SK-N-SH (cell line): ENCODE data around the gene ADAR. TPM values are rescaled to one million over a fixed set of nuclear protein-coding genes. Genes with fewer than 3 reads are reported as not detected.

Experiments used
- CTCF ChIA-PET: fragments of 300-600, 350-600 bp; formaldehyde crosslinking; extraction: SDS; loops from one replicate; lab custom pipeline; 2021; lab: Yijun Ruan, JAX
- POLR2A ChIA-PET: fragments of 350-600 bp; sonication (Branson Sonifier 250); formaldehyde crosslinking; extraction: SDS; loops from one replicate; lab custom pipeline; 2020; ENCODE audit warnings: antibody characterized with exemption, inconsistent platforms; lab: Yijun Ruan, JAX
- DNase-seq: peaks from one replicate; pipeline ENCODE4 v3.0.0; 2012
- H2AFZ ChIP-seq: fragments of 200-600 bp; sonication (generic); 2 replicates; pipeline ENCODE4 v1.8.1; 2016; ENCODE audit warnings: antibody characterized with exemption, mild to moderate bottlenecking, low read depth
- H3F3A ChIP-seq: fragments of 200-600 bp; sonication (generic); replicated peaks from 2 replicates; pipeline ENCODE3; 2016; ENCODE audit warnings: antibody characterized with exemption, mild to moderate bottlenecking; ENCODE audit not compliant: insufficient read depth
- H3K27ac ChIP-seq, 2 experiments: fragments of 200-500 bp in 1 of 2; fragments of 200-600 bp in 1 of 2; sonication (Bioruptor generic) in 1 of 2; sonication (generic), shearing (Covaris generic) in 1 of 2; 2 replicates each; pipeline versions ENCODE4 v1.5.1 to v1.6.1; 2014 to 2016; ENCODE audit warnings: low read depth in 2 of 2, inconsistent platforms in 1 of 2, low read length in 1 of 2, mild to moderate bottlenecking in 1 of 2, mixed read lengths in 1 of 2
- H3K27me3 ChIP-seq: fragments of 200-600 bp; sonication (generic), shearing (Covaris generic); 2 replicates; pipeline ENCODE4 v1.6.1; 2016; ENCODE audit warnings: mixed run types; ENCODE audit not compliant: insufficient read depth
- H3K36me3 ChIP-seq, 2 experiments: fragments of 200-500 bp in 1 of 2; fragments of 200-600 bp in 1 of 2; sonication (Bioruptor generic) in 1 of 2; sonication (generic) in 1 of 2; replicated peaks in 1 of 2; 2 replicates each; pipeline versions ENCODE3 to v1.5.1; 2014 to 2016; ENCODE audit warnings: low read length in 1 of 2, mild to moderate bottlenecking in 1 of 2; ENCODE audit not compliant: insufficient read depth in 2 of 2, control insufficient read depth in 1 of 2
- H3K4me1 ChIP-seq, 2 experiments: fragments of 200-500 bp in 1 of 2; fragments of 200-600 bp in 1 of 2; sonication (Bioruptor generic) in 1 of 2; sonication (generic), shearing (Covaris generic) in 1 of 2; 2 replicates each; pipeline versions ENCODE4 v1.5.1 to v1.6.1; 2014 to 2016; ENCODE audit warnings: low read depth in 1 of 2, low read length in 1 of 2, mixed run types in 1 of 2; ENCODE audit not compliant: insufficient read depth in 2 of 2, control insufficient read depth in 1 of 2
- H3K4me2 ChIP-seq: fragments of 200-600 bp; sonication (generic), shearing (Covaris generic); 2 replicates; pipeline ENCODE4 v1.6.1; 2017; ENCODE audit warnings: mixed run types
- H3K4me3 ChIP-seq, 2 experiments: fragments of 200-500 bp in 1 of 2; fragments of 200-600 bp in 1 of 2; sonication (Bioruptor generic) in 1 of 2; sonication (generic), shearing (Covaris generic) in 1 of 2; 2 replicates each; pipeline versions ENCODE4 v1.5.1 to v1.8.1; 2014 to 2016; ENCODE audit warnings: low read depth in 2 of 2, inconsistent platforms in 1 of 2, low read length in 1 of 2, mild to moderate bottlenecking in 1 of 2, mixed read lengths in 1 of 2, moderate library complexity in 1 of 2
- H3K79me2 ChIP-seq: fragments of 200-600 bp; sonication (generic); 2 replicates; pipeline ENCODE4 v1.8.1; 2017; ENCODE audit warnings: mild to moderate bottlenecking; ENCODE audit not compliant: insufficient read depth
- H3K9ac ChIP-seq: fragments of 200-600 bp; sonication (generic); 2 replicates; pipeline ENCODE4 v1.6.1; 2017; ENCODE audit warnings: mixed run types
- H3K9me2 ChIP-seq: fragments of 200-600 bp; sonication (generic); 2 replicates; pipeline ENCODE4 v1.6.1; 2017; ENCODE audit warnings: mixed run types
- H3K9me3 ChIP-seq: fragments of 200-600 bp; sonication (generic); 2 replicates; pipeline ENCODE4 v1.6.1; 2017; ENCODE audit warnings: mixed run types, mild to moderate bottlenecking, moderate library complexity
- H4K20me1 ChIP-seq: fragments of 200-600 bp; sonication (generic); 2 replicates; pipeline ENCODE4 v1.6.1; 2017; ENCODE audit warnings: mild to moderate bottlenecking, mixed run types; ENCODE audit not compliant: insufficient read depth
- CHD2 ChIP-seq: fragments of 150-350 bp; IDR thresholded peaks from 2 replicates; pipeline ENCODE4 v1.6.1; 2018; ENCODE audit warnings: low read length; ENCODE audit not compliant: partially characterized antibody
- CTCF ChIP-seq: fragments of 200-600 bp; sonication (generic); IDR thresholded peaks from 2 replicates; pipeline ENCODE4 v1.6.1; 2017; ENCODE audit warnings: antibody characterized with exemption, mild to moderate bottlenecking, moderate library complexity
- ELF1 ChIP-seq: IDR thresholded peaks from 2 replicates; pipeline ENCODE4 v1.4.0; 2012
- EZH2phosphoT487 ChIP-seq: fragments of 200-600 bp; sonication (generic); IDR thresholded peaks from 2 replicates; pipeline ENCODE4 v1.6.1; 2017; ENCODE audit warnings: low read depth, mixed run types, mild to moderate bottlenecking, antibody characterized with exemption, moderate library complexity, borderline replicate concordance
- FOSL2 ChIP-seq: IDR thresholded peaks from 2 replicates; pipeline ENCODE4 v1.4.0; 2012; ENCODE audit warnings: low read depth, mild to moderate bottlenecking, moderate library complexity, borderline replicate concordance
- FOXJ3 ChIP-seq: sonication (generic); formaldehyde crosslinking; IDR thresholded peaks from 2 replicates; pipeline ENCODE4 v1.5.1; 2020; ENCODE audit warnings: mild to moderate bottlenecking, missing genetic modification reagents
- FOXM1 ChIP-seq: IDR thresholded peaks from 2 replicates; pipeline ENCODE4 v1.4.0; 2012; ENCODE audit warnings: low read depth, mild to moderate bottlenecking
- GABPA ChIP-seq: IDR thresholded peaks from 2 replicates; pipeline ENCODE4 v1.4.0; 2012; ENCODE audit warnings: low read depth, mild to moderate bottlenecking
- JUND ChIP-seq: IDR thresholded peaks from 2 replicates; pipeline ENCODE4 v1.4.0; 2012
- MAX ChIP-seq: IDR thresholded peaks from 2 replicates; pipeline ENCODE4 v1.4.0; 2012; ENCODE audit warnings: low read depth
- MEF2A ChIP-seq: IDR thresholded peaks from 2 replicates; pipeline ENCODE4 v1.4.0; 2012; ENCODE audit warnings: low read depth, borderline replicate concordance
- MXI1 ChIP-seq: IDR thresholded peaks from 2 replicates; pipeline ENCODE4 v1.6.1; 2012; ENCODE audit warnings: mild to moderate bottlenecking, low read depth, low read length, improper control_type of control experiment
- NRF1 ChIP-seq: IDR thresholded peaks from 2 replicates; pipeline ENCODE4 v1.6.1; 2012; ENCODE audit warnings: low read depth, mild to moderate bottlenecking, low read length
- RAD21 ChIP-seq: IDR thresholded peaks from 2 replicates; pipeline ENCODE4 v1.6.1; 2012; ENCODE audit warnings: mild to moderate bottlenecking, low read length
- REST ChIP-seq: IDR thresholded peaks from 2 replicates; pipeline ENCODE4 v1.6.1; 2012; ENCODE audit warnings: mild to moderate bottlenecking, low read depth, low read length, moderate library complexity
- RFX5 ChIP-seq: IDR thresholded peaks from 2 replicates; pipeline ENCODE4 v1.6.1; 2012; ENCODE audit warnings: mild to moderate bottlenecking, improper control_type of control experiment, low read length
- RXRA ChIP-seq: IDR thresholded peaks from 2 replicates; pipeline ENCODE4 v1.4.0; 2012; ENCODE audit warnings: low read depth, mild to moderate bottlenecking, borderline replicate concordance
- SIN3A ChIP-seq: IDR thresholded peaks from 2 replicates; pipeline ENCODE4 v1.6.1; 2012; ENCODE audit warnings: low read depth, mild to moderate bottlenecking, low read length, moderate library complexity, borderline replicate concordance
- SMC3 ChIP-seq: IDR thresholded peaks from 2 replicates; pipeline ENCODE4 v1.6.1; 2012; ENCODE audit warnings: low read depth, low read length, improper control_type of control experiment
- TEAD4 ChIP-seq: IDR thresholded peaks from 2 replicates; pipeline ENCODE4 v1.4.0; 2012; ENCODE audit warnings: mild to moderate bottlenecking, borderline replicate concordance; ENCODE audit not compliant: insufficient read depth
- YY1 ChIP-seq: IDR thresholded peaks from 2 replicates; pipeline ENCODE4 v1.4.0; 2012; ENCODE audit warnings: low read depth, mild to moderate bottlenecking
- WGBS: methylation state at CpG from one replicate; pipeline ENCODE4 v1.1.6; 2017; ENCODE audit warnings: low lambda C conversion rate; 5-methylcytosine and 5-hydroxymethylcytosine counted together
- polyA plus RNA-seq, 3 experiments: library from polyadenylated mRNA; depleted of rRNA; stranded (reverse); fragments of >200 nt; gene quantifications; 2 replicates each; pipeline ENCODE4 v1.2.3, GENCODE V29; 2012
- TF ChIP-seq, protein P1 (sequence below): IDR thresholded peaks from 2 replicates; pipeline ENCODE4; 2012

Gene ADAR
- polyA plus RNA-seq, 1 of the 3 experiments (the other 2 are of a cell fraction) = 61.1 TPM

DNA sequence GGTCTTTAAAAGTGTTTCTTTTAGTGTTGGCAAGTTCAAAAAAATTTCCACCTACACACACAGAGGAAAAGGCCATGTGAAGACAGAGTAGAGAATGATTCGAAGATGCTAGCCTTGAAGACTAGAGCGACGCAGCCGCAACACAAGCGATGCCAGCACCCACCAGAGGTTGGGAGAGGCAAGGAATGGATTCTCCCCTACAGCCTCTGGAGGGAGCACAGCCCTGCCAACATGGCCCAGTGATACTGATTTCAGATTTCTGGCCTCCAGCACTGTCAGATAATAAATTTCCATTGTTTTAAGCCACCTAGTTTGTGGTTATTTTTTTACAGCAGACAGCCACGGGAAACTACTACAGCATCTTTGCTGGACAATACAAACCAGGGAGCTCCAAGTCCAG lies 6.9 kb upstream of the ADAR start:
- TF ChIP-seq CHD2 = no peak
- no peak for TF ChIP-seq JUND
- TF ChIP-seq, protein P1, sequence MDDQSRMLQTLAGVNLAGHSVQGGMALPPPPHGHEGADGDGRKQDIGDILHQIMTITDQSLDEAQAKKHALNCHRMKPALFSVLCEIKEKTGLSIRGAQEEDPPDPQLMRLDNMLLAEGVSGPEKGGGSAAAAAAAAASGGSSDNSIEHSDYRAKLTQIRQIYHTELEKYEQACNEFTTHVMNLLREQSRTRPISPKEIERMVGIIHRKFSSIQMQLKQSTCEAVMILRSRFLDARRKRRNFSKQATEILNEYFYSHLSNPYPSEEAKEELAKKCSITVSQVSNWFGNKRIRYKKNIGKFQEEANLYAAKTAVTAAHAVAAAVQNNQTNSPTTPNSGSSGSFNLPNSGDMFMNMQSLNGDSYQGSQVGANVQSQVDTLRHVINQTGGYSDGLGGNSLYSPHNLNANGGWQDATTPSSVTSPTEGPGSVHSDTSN = no peak
- TF ChIP-seq SIN3A = no peak
- no peak for TF ChIP-seq SMC3
- no peak for TF ChIP-seq FOXM1
- TF ChIP-seq REST = no peak
- no peak for TF ChIP-seq GABPA
- no peak for TF ChIP-seq EZH2phosphoT487
- H3K9ac ChIP-seq = no peak overlapping the region
- H2AFZ ChIP-seq = no peak overlapping the region
- no peaks in the 10 kb centered on the region for H3K27me3 ChIP-seq
- no peak overlapping the region for H3K27ac ChIP-seq
- no peak for DNase-seq
- H3K4me1 ChIP-seq = peaks cover 0 to 2% of the 10 kb centered on the region in 2 experiments; a peak in 1 of 4 replicates
- no peak overlapping the region for H3K4me2 ChIP-seq
- H3K36me3 ChIP-seq = peaks cover 5 to 7% of the 10 kb centered on the region in 2 experiments
- H3K9me3 ChIP-seq = no peaks in the 10 kb centered on the region
- H4K20me1 ChIP-seq = peaks cover 27% of the 10 kb centered on the region
- ChIA-PET POLR2A (no interaction called here), CTCF (interaction anchor here (0.6 to 1.2 kb wide), 5 partner anchors 46 to 445 kb away, joined by 3 read pairs; no protein-coding TSS in a partner anchor)
- WGBS = 84% methylated on average over 6 of the region's 6 CpGs
- peaks cover 92% of the 10 kb centered on the region for H3K79me2 ChIP-seq
- H3K4me3 ChIP-seq = no peak overlapping the region
- H3F3A ChIP-seq = no peaks in the 10 kb centered on the region
- H3K9me2 ChIP-seq = no peaks in the 10 kb centered on the region

DNA sequence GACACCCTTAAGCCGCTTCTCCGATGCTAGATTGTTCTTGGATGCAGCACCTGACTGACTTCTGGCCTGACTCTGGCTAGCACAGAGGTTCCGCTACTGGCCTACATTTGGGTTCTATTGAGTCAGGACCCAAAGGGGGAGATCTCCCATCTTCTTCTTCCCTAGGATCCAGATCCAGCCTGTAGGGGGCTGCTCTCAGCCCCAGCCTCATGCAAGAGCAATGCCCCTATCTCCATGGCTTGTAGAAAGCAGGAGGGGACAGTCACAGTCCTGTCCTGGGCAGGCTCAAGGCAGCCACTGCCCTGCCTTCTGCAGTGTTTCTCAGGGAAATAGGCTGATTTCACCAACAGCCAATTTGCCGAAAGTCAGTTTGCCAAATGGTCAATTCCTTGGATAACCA lies 6.3 kb upstream of the ADAR start:
- WGBS = 98% methylated on average over 4 of the region's 4 CpGs
- H3K9ac ChIP-seq = no peak overlapping the region
- CTCF ChIA-PET = no interaction called here
- no peak overlapping the region for H3K4me3 ChIP-seq
- H3F3A ChIP-seq = peaks cover 4% of the 10 kb centered on the region
- no peak overlapping the region for H2AFZ ChIP-seq
- H3K79me2 ChIP-seq = peaks cover 92% of the 10 kb centered on the region
- H3K36me3 ChIP-seq = peaks cover 5 to 7% of the 10 kb centered on the region in 2 experiments
- H3K9me2 ChIP-seq = no peaks in the 10 kb centered on the region
- peaks cover 27% of the 10 kb centered on the region for H4K20me1 ChIP-seq
- no peak overlapping the region for H3K4me2 ChIP-seq
- H3K27me3 ChIP-seq = no peaks in the 10 kb centered on the region
- no peak overlapping the region for H3K27ac ChIP-seq
- peaks cover 4 to 5% of the 10 kb centered on the region in 2 experiments for H3K4me1 ChIP-seq
- DNase-seq = peak; percentile 20
- H3K9me3 ChIP-seq = no peaks in the 10 kb centered on the region
- POLR2A ChIA-PET = no interaction called here
- TF ChIP-seq FOSL2 (no peak), ELF1 (no peak), RAD21 (no peak), RXRA (no peak), YY1 (no peak), MAX (no peak), MXI1 (no peak), FOXJ3 (CRISPR knock-in tag) (no peak), NRF1 (no peak), TEAD4 (no peak), CHD2 (no peak), RFX5 (no peak), MEF2A (no peak), GABPA (no peak), CTCF (no peak)
